Cardiac muscle cell (in vitro differentiated cells and primary cell): ENCODE data around the gene SMARCE1. TPM values are rescaled to one million over a fixed set of nuclear protein-coding genes. Genes with fewer than 3 reads are reported as not detected.
"Not testable (repeated sequence)": the region's sequence is repeated elsewhere in the genome, so short reads cannot be mapped to it uniquely, and the experiment has no call there.

Experiments used
- DNase-seq, 2 donors: peaks; one replicate each; pipeline versions ENCODE4 v3.0.0 to v3.0.0-alpha.2; 2010 to 2017; ENCODE audit warnings: low read depth in 1 of 2, low spot score in 1 of 2
- H3K27ac ChIP-seq: fragments of 200-600 bp; sonication (generic); 2 replicates; pipeline ENCODE4 v1.5.1; 2016
- H3K27me3 ChIP-seq: fragments of 200-600 bp; sonication (generic); 2 replicates; pipeline ENCODE4 v1.6.0; 2016; ENCODE audit warnings: control low read depth
- H3K36me3 ChIP-seq: fragments of 200-600 bp; sonication (generic); 2 replicates; pipeline ENCODE4 v1.5.1; 2016; ENCODE audit warnings: control low read depth
- H3K4me1 ChIP-seq: fragments of 200-600 bp; sonication (generic); 2 replicates; pipeline ENCODE4 v1.8.1; 2017; ENCODE audit warnings: low read depth, mild to moderate bottlenecking, mixed run types
- H3K4me3 ChIP-seq: fragments of 200-600 bp; sonication (generic); 2 replicates; pipeline ENCODE4 v1.5.1; 2016; ENCODE audit warnings: mild to moderate bottlenecking
- H3K9me3 ChIP-seq: fragments of 200-600 bp; sonication (generic); 2 replicates; pipeline ENCODE4 v1.5.1; 2017; ENCODE audit warnings: low read depth, mild to moderate bottlenecking, control low read depth
- CTCF ChIP-seq: IDR thresholded peaks from 2 replicates; pipeline ENCODE4 v1.5.1; 2012; ENCODE audit warnings: low read depth, mild to moderate bottlenecking, low read length
- polyA plus RNA-seq: library from polyadenylated mRNA; unstranded; fragments of >200 nt; fragmentation: Nextera tagmentation; extraction: Ambion mirVana; gene quantifications from 2 replicates; pipeline ENCODE4 v1.2.1, GENCODE V29; 2016
- total RNA-seq: library from RNA; depleted of rRNA; stranded (reverse); fragments of >200 nt; gene quantifications from 2 replicates; pipeline ENCODE4 v1.2.3, GENCODE V29; 2016

SMARCE1 gene
- total and polyA plus RNA-seq, 2 experiments from 2014 or later: 192 to 195 TPM

GRCh38 chr17:40590742-40591141 is 56.9 kb downstream of the SMARCE1 start:
- Histone ChIP-seq H3K4me1 (no peaks in the 10 kb centered on the region), H3K27ac (no peak overlapping the region), H3K4me3 (no peak overlapping the region), H3K27me3 (no peaks in the 10 kb centered on the region), H3K9me3 (no peaks in the 10 kb centered on the region), H3K36me3 (no peaks in the 10 kb centered on the region)
- DNase-seq: no peak
- TF ChIP-seq CTCF: no peak

- TF ChIP-seq CTCF: no peak
- no peaks in the 10 kb centered on the region for H3K4me1 ChIP-seq
Observed at GRCh38 chr17:40588552-40588951, 59.1 kb downstream of the SMARCE1 start.

GRCh38 chr17:40586264-40586663 is 61.4 kb downstream of the SMARCE1 start:
- not testable (repeated sequence) for H3K4me1 ChIP-seq, H3K27me3 ChIP-seq, H3K9me3 ChIP-seq, H3K36me3 ChIP-seq, H3K4me3 ChIP-seq, H3K27ac ChIP-seq, DNase-seq

More at GRCh38 chr17:40588552-40588951, 59.1 kb downstream of the SMARCE1 start:
- no peaks in the 10 kb centered on the region for H3K36me3 ChIP-seq
- H3K27ac ChIP-seq: no peak overlapping the region
- H3K9me3 ChIP-seq: no peaks in the 10 kb centered on the region
- DNase-seq: no peak
- H3K4me3 ChIP-seq: no peak overlapping the region
- H3K27me3 ChIP-seq: no peaks in the 10 kb centered on the region

- H3K36me3 ChIP-seq, DNase-seq, H3K9me3 ChIP-seq, H3K4me1 ChIP-seq, H3K27ac ChIP-seq, H3K4me3 ChIP-seq, H3K27me3 ChIP-seq: not testable (repeated sequence)
Observed at GRCh38 chr17:40584950-40585349, 62.7 kb downstream of the SMARCE1 start.

GRCh38 chr17:40582328-40582901 is 65.2 kb downstream of the SMARCE1 start:
- H3K9me3 ChIP-seq: no peaks in the 10 kb centered on the region
- no peak for TF ChIP-seq CTCF
- H3K27me3 ChIP-seq: no peaks in the 10 kb centered on the region
- no peak for DNase-seq
- no peaks in the 10 kb centered on the region for H3K4me1 ChIP-seq
- H3K27ac ChIP-seq: no peak overlapping the region
- no peak overlapping the region for H3K4me3 ChIP-seq
- no peaks in the 10 kb centered on the region for H3K36me3 ChIP-seq

GRCh38 chr17:40580140-40580539 is 67.5 kb downstream of the SMARCE1 start:
- TF ChIP-seq CTCF: no peak
- no peaks in the 10 kb centered on the region for H3K27me3 ChIP-seq
- no peak overlapping the region for H3K4me3 ChIP-seq
- no peaks in the 10 kb centered on the region for H3K4me1 ChIP-seq
- H3K36me3 ChIP-seq: no peaks in the 10 kb centered on the region
- no peaks in the 10 kb centered on the region for H3K9me3 ChIP-seq
- no peak overlapping the region for H3K27ac ChIP-seq
- DNase-seq: no peak

GRCh38 chr17:40579471-40579870 is 68.1 kb downstream of the SMARCE1 start:
- DNase-seq: no peak

More at GRCh38 chr17:40579471-40579870, 68.1 kb downstream of the SMARCE1 start:
- TF ChIP-seq CTCF: no peak
- H3K4me3 ChIP-seq: no peak overlapping the region
- no peaks in the 10 kb centered on the region for H3K4me1 ChIP-seq
- H3K36me3 ChIP-seq: no peaks in the 10 kb centered on the region
- H3K27ac ChIP-seq: no peak overlapping the region
- no peaks in the 10 kb centered on the region for H3K9me3 ChIP-seq
- no peaks in the 10 kb centered on the region for H3K27me3 ChIP-seq
